ENCODE data around the gene ZNF576.
"Not testable (repeated sequence)": the region's sequence is repeated elsewhere in the genome, so short reads cannot be mapped to it uniquely, and the experiment has no call there.

ZNF576 gene

DNA sequence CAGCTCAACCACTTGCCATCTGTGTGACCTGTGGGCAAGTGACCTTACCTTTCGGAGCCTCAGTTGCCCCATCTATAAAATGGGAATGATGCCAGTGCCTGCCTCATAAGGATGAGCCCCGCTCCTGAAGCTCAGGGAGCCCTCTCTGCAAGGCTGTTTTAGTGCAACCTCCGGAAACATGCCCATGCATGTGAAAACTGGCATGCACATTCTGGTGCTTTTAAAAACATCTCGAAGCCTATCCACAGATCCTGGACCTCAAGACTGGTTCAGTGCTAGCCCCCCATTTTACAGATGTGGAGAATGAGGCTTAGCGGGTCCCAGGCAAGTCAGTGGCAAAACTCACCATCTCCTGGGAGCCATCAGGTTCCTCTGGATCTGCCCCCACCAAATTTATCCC lies 37.7 kb downstream of the ZNF576 start:
- TF ChIP-seq, protein P1, sequence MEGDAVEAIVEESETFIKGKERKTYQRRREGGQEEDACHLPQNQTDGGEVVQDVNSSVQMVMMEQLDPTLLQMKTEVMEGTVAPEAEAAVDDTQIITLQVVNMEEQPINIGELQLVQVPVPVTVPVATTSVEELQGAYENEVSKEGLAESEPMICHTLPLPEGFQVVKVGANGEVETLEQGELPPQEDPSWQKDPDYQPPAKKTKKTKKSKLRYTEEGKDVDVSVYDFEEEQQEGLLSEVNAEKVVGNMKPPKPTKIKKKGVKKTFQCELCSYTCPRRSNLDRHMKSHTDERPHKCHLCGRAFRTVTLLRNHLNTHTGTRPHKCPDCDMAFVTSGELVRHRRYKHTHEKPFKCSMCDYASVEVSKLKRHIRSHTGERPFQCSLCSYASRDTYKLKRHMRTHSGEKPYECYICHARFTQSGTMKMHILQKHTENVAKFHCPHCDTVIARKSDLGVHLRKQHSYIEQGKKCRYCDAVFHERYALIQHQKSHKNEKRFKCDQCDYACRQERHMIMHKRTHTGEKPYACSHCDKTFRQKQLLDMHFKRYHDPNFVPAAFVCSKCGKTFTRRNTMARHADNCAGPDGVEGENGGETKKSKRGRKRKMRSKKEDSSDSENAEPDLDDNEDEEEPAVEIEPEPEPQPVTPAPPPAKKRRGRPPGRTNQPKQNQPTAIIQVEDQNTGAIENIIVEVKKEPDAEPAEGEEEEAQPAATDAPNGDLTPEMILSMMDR (IDR thresholded peaks at IDR 0.05; ENCODE audit: low read depth, low read length) = no peak
- no peak for DNase-seq (ENCODE audit: extremely low read depth, low read depth)

DNA sequence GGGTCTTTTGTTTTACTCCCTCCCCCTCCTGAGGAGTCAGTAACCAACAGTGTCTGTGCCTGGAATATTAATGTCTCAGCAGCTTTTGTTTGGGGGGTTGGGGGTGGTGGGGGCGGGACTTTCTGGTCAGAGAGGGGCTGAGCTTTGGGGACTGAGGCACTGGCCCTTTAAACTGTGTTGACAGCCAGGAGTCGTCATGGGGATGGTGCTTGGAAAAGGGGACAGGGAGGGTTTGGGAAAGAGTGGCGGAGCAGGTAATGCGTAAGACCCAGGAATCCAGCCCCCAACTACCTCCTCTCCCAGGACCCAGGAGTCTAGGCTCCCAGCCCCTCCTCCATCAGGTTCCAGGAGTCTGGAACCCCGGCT lies 38.1 kb downstream of the ZNF576 start:
- no peak for DNase-seq (ENCODE audit: extremely low read depth, low read depth)

DNA sequence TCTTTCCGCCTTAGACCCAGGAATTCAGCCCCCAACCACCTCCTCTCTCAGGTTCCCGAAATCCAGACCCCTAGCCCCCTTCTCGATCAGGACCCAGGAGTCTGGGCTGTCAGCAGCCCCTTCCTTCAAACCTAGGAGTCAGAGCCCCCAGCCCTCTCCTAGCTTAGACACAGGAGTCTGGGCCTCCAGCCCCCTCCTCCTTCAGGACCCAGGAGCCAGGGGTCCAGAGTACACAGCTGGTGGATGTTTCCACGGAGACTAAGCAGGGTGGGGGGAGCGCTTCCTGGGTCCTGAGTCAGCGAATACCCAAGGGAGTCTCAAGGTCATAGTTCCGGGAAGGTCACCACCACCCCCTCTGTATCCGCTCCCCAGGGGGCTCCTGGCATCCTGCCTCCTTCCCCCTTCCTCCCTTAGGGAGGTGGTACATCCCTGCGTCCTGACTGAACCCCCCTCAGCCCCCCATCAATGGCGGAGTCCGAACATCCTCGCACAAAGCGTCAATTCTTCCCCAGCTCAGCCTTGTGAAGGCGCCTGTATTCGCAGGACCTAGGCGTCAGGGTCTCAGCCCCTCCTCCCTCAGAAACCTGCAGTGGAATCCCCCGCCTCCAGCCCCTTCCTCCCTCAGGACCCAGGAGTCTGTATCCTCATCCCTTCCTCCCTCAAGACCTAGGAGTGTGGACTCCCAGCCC lies 38.6 kb downstream of the ZNF576 start:
- DNase-seq (ENCODE audit: extremely low read depth, low read depth) = no peak

More for the DNA sequence above, 38.1 kb downstream of the ZNF576 start:
- TF ChIP-seq, protein P1 (IDR thresholded peaks at IDR 0.05; ENCODE audit: low read depth, low read length) = no peak

DNA sequence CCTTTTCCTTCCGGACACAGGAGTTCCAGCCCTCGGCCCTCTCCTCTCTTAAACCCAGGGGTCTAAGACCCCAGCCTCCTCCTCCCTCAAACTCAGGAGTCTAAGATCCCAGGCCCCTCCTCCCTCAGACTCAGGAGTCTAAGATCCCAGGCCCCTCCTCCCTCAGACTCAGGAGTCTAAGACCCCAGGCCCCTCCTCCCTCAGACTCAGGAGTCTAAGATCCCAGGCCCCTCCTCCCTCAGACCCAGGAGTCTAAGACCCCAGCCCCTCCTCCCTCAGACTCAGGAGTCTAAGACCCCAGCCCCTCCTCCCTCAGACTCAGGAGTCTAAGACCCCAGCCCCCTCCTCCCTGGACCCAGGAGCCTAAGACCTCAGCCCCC lies 39.2 kb downstream of the ZNF576 start:
- DNase-seq (ENCODE audit: extremely low read depth, low read depth) = not testable (repeated sequence)

More for the DNA sequence above, 38.6 kb downstream of the ZNF576 start:
- TF ChIP-seq, protein P1 (IDR thresholded peaks at IDR 0.05; ENCODE audit: low read depth, low read length) = no peak

DNA sequence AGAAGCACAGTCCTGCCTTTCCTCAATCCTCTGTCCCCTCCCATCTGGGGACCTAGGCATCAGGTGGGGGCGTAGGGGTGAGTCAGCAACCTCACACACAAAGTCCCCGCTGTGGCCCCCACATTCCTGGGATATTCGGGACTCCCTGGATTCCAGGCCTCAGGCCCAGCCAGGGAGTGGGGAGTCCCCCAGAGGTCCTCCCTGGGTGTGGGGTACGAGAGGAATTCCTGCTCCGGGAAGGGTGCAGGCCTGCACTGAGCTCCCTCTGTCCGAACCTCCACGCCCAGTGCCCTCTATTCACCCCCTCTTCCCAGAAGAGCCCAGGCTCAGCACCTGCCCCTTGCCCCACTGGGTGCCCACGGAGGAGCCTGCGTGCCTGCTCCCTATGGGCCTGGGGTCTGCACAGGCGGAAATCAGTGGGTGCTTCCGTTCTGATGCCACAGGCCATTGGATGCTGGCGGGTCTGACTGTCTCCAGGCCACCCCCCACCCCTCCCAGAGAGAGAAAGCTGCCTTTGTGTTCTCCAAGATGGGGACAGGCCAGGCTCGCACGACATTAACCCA lies 39.8 kb downstream of the ZNF576 start:
- DNase-seq (ENCODE audit: extremely low read depth, low read depth) = no peak
- TF ChIP-seq, protein P1 (IDR thresholded peaks at IDR 0.05; ENCODE audit: low read depth, low read length) = no peak

DNA sequence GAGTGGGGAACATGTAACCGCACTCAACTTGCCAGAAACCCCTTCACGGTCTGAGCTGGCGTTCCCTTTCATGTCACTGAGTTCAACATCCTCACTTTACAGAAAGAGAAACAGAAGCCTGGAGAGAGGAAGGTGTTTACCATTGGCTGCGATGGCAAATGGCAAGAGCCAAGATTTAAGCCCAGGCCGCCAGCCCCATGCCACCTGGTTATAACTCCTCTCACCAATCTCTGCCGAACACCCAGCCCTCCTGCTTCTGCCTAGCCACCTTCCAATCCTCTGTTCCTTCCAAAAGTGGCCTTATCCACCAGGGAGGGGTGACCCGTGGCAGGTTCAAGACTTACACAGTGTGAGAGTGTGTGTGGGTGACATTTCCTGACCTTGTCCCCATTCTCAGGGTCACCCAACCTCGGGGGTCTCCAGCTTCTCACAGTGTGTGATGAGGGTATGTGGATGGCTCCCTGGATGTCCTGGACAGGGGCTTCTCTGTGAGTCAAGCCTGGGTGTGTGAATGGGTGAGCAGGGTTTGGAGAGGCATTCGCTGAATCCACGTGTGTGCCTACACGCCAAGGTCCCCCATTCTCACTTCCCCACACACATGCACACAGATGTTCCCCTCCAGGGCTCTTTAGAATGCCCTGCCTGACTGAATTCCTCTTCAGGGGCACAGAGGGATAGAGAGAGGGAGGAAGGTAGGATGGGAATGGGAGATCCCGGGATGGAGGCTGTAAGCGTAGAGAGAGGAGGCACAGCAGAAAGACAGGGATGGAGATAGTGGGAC lies 42.0 kb downstream of the ZNF576 start:
- TF ChIP-seq, protein P1 (IDR thresholded peaks at IDR 0.05; ENCODE audit: low read depth, low read length) = no peak
- no peak for DNase-seq (ENCODE audit: extremely low read depth, low read depth)

DNA sequence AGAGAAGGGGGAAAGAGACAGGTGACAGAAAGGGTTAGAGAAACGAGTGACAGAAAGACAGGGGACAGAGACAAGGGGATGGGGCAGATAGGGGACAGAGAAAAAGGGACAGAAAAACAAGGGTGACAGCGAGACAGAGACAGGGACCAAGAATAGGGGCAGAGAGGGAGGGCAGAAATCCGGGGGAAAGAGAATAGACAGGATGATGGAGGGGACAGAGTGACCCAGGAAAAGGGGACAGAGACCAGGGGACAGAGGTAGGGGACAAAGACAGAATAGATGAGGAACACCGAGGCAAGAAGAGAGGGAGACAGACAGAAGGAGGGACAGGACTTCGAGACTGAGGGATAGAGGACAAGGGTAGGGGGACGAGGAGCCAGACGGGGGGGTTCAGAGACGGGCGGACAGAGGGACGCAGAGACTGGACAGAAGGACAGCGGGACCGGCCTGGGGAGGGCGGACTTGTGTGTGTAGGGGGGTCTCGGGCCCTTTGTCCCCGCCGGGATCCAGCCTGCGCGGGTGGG lies 42.7 kb downstream of the ZNF576 start:
- DNase-seq (ENCODE audit: extremely low read depth, low read depth) = no peak
- TF ChIP-seq, protein P1 (IDR thresholded peaks at IDR 0.05; ENCODE audit: low read depth, low read length) = no peak
